Heart right ventricle (tissue), 16 donors: Measurements from ENCODE around the gene ZSWIM3. TPM values are rescaled to one million over a fixed set of nuclear protein-coding genes. Genes with fewer than 3 reads are reported as not detected.
A peak's percentile ranks its signal among the peaks of the same experiment; 100 is the strongest.

Experiments used
- ATAC-seq, 8 donors: fragments of 200-7000 bp; cut with Tn5 transposase; one replicate each; pipeline ENCODE4 v1.9.1; 2020; ENCODE audit warnings: mild to moderate bottlenecking in 8 of 8, moderate library complexity in 8 of 8, moderate number of reproducible peaks in 1 of 8
- DNase-seq, 2 donors: peaks; one replicate each; pipeline ENCODE4 v3.0.0-alpha.2; 2020
- H3K27ac ChIP-seq, 10 donors: fragments of 200-600 bp; sonication (generic) in 2 of 10; one replicate each; pipeline versions ENCODE4 v1.5.0 to v1.8.0; 2020 to 2022; ENCODE audit warnings: mild to moderate bottlenecking in 3 of 10
- H3K27me3 ChIP-seq, 7 donors: fragments of 200-600 bp; one replicate each; pipeline ENCODE4 v1.8.0; 2021 to 2022; ENCODE audit warnings: mild to moderate bottlenecking in 2 of 7
- H3K36me3 ChIP-seq, 9 donors: fragments of 200-600 bp; sonication (generic) in 1 of 9; one replicate each; pipeline versions ENCODE4 v1.5.0 to v1.8.0; 2020 to 2022; ENCODE audit warnings: mild to moderate bottlenecking in 2 of 9
- H3K4me1 ChIP-seq, 9 donors: fragments of 200-600 bp; sonication (generic) in 1 of 9; one replicate each; pipeline versions ENCODE4 v1.5.0 to v1.8.0; 2020 to 2022; ENCODE audit warnings: mild to moderate bottlenecking in 4 of 9
- H3K4me3 ChIP-seq, 10 donors: fragments of 200-600 bp; sonication (generic) in 2 of 10; one replicate each; pipeline versions ENCODE4 v1.5.0 to v1.8.0; 2020 to 2022; ENCODE audit warnings: mild to moderate bottlenecking in 7 of 10, moderate library complexity in 2 of 10
- H3K9me3 ChIP-seq, 11 donors: fragments of 200-600 bp in 10 of 11; sonication (generic) in 2 of 11; one replicate each; pipeline versions ENCODE4 v1.5.0 to v1.8.0; 2013 to 2022; ENCODE audit warnings: mild to moderate bottlenecking in 2 of 11, control low read depth in 1 of 11, moderate library complexity in 1 of 11
- WGBS, 2 donors: extraction: QIAGEN DNeasy Blood & Tissue Kit; methylation state at CpG; one replicate each; pipeline ENCODE4 v1.1.7; 2013; ENCODE audit warnings: inconsistent platforms in 1 of 2; 5-methylcytosine and 5-hydroxymethylcytosine counted together
- intact Hi-C, 10 donors: fragments of 100-400 bp; cut with DNase I; formaldehyde crosslinking; loops; one replicate each; pipeline versions ENCODE4 v1.11.1 to v1.14.2; 2022
- polyA plus RNA-seq, 2 donors: library from polyadenylated mRNA; stranded (reverse); fragments of 200-250 nt; gene quantifications; one replicate each; pipeline ENCODE4 v1.2.3, GENCODE V29; 2013
- total RNA-seq, 10 donors: library from RNA; stranded (reverse); fragmentation: NEBNext Ultra II Directional in 3 of 10; extraction: Animal tissue kit (Norgen Biotek cat#: 25700) in 3 of 10; gene quantifications; one replicate each; pipeline versions ENCODE4 v1.2.1 to v1.2.4, GENCODE V29; 2021 to 2023
- TF ChIP-seq, protein P1 (sequence below), 9 donors: fragments of 200-600 bp; sonication (generic) in 2 of 9; IDR thresholded peaks; one replicate each; pipeline versions ENCODE4 v1.5.0 to v1.8.0; 2021 to 2022; ENCODE audit warnings: antibody characterized with exemption in 9 of 9, mild to moderate bottlenecking in 5 of 9, moderate library complexity in 1 of 9
- donor health status: Arrhythmogenic right ventricular cardiomyopathy.
- donor health status: ischemic (EF 13 %, LVEDD 7.1; RV severe dilation, severe dysfunction).
- donor health status: healthy with polysubstance abuse.
- donor health status: DM: no; HTN: yes; CAD: no.
- donor health status: DM: no; HTN: no; CAD: no.
- donor health status: ischemic (EF 25% LVEDD 6.9; RV normal size, moderate dysfunction).
- donor health status: ischemic (EF 25% LVEDD 5.7; RV mildly dilated, moderate dysfunction).
- donor health status: healthy.
- donor health status: DM: yes; HTN: yes; CAD: no.
- donor health status: Ischemic cardiomyopathy.
- donor health status: ischemic (EF 35%, LVEDD 5.7; RV mildly dilated, moderate dysfunction).
- donor health status: nonischemic (EF 11% LVEDD 7.7; RV severe dilation, severe dysfunction).
- donor health status: DM: yes; HTN: yes; CAD: no.
- donor health status: PGD.
- donor health status: ischemic (EF 29% LVEDD 5.4; RV normal size, mild dysfunction).
- donor health status: nonischemic (EF 23%, LVEDD 6.1; RV moderate dilation, normal function).

Gene ZSWIM3
- total and polyA plus RNA-seq, 12 donors: 1.4 to 2.5 (median 1.9) TPM

DNA sequence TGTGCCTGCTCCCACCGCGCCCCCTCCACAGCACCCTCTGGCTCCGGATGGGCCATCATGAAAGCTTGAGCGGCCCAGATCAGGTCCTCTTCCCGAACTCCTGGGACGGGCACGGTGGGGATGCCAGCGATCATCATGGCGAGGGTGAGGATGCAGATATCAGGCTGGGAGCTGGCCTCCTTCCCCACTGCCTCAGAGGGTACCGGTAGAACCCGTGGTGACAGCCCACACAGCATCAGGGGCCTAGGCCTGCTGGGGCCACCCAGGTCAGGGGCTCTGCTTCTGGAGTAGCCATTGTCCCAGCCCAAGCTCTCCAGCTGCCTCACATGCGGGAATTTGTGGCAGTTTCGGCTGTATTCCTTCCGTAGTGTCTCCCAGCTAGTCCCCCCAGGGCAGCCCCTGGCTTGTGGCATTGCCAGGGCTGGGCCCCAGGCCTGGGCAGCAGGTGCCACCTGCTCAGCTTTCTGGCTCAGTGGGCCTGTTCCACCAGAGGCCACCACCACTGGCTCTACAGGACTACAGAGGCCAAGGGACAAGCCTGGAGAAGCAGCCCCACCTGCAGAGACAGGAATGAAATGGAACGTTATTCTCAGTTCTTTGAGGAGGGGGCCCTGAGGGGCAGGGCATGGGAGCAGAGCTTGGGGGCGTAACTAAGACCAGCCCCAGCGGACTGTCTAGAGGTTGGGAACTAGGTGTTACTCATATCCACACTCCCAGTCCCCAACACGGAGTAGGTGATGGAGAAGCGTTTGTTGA is 29.4 kb downstream of the ZSWIM3 start:
- intact Hi-C loops: loop anchor here in 3 of 10 donors (10.0 kb wide), 3 partner anchors 52 to 78 kb away; partner anchors contain the start of gene SNX21 (in 1 of the 3)
- Histone ChIP-seq H3K27me3 (no peaks in the 10 kb centered on the region), H3K36me3 (peaks cover 0 to 72% (median 14%) of the 10 kb centered on the region in 9 donors), H3K4me3 (no peak overlapping the region), H3K4me1 (peaks cover 6 to 45% (median 38%) of the 10 kb centered on the region in 9 donors), H3K9me3 (no peaks in the 10 kb centered on the region), H3K27ac (no peak overlapping the region)
- 90 to 92% methylated on average over 19 of the region's 19 CpGs for whole genome bisulfite sequencing, 2 donors
- ATAC-seq (no peak), DNase-seq (no peak)
- TF ChIP-seq, protein P1, sequence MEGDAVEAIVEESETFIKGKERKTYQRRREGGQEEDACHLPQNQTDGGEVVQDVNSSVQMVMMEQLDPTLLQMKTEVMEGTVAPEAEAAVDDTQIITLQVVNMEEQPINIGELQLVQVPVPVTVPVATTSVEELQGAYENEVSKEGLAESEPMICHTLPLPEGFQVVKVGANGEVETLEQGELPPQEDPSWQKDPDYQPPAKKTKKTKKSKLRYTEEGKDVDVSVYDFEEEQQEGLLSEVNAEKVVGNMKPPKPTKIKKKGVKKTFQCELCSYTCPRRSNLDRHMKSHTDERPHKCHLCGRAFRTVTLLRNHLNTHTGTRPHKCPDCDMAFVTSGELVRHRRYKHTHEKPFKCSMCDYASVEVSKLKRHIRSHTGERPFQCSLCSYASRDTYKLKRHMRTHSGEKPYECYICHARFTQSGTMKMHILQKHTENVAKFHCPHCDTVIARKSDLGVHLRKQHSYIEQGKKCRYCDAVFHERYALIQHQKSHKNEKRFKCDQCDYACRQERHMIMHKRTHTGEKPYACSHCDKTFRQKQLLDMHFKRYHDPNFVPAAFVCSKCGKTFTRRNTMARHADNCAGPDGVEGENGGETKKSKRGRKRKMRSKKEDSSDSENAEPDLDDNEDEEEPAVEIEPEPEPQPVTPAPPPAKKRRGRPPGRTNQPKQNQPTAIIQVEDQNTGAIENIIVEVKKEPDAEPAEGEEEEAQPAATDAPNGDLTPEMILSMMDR (IDR thresholded peaks at IDR 0.05): no peak

DNA sequence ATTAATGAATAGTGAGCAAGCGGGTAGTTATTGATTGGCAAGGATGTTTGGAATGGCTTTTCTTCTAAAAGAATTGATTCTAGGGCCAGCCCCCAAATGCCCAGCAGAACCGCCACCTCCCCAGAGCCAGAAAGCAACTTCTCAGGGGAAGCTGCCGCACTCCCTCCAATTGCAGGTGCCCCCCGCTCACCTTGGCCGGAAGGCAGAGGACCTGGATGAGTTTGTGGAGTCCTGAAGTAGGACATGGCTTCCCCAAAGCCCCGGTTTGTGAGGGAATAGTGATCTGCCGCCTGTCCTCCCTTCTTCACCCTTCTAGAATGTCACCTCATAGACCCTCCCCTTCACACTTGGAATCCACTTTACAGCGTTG is 29.9 kb downstream of the ZSWIM3 start, which contains the start of gene SPATA25:
Gene SPATA25 (minus strand): TSS at position 277 of the 370 bp plus-strand sequence. CDS start 32 bp downstream, at position 245.
- TF ChIP-seq, protein P1 (IDR thresholded peaks at IDR 0.05): no peak
- Histone ChIP-seq H3K4me3 (no peak within 1 kb of the TSS), H3K4me1 (peaks cover 10 to 45% (median 38%) of the 10 kb centered on the region in 9 donors), H3K27me3 (no peaks in the 10 kb centered on the region), H3K27ac (no peak within 1 kb of the TSS), H3K9me3 (no peaks in the 10 kb centered on the region), H3K36me3 (peaks cover 0 to 67% (median 14%) of the 10 kb centered on the region in 9 donors)
- DNase-seq (no peak), ATAC-seq (no peak)
- intact Hi-C loops: loop anchor here in 3 of 10 donors (10.0 kb wide), 3 partner anchors 53 to 77 kb away; partner anchors contain the start of gene SNX21 (in 1 of the 3)
- WGBS, 2 donors: 94% methylated on average over 8 of the region's 8 CpGs

DNA sequence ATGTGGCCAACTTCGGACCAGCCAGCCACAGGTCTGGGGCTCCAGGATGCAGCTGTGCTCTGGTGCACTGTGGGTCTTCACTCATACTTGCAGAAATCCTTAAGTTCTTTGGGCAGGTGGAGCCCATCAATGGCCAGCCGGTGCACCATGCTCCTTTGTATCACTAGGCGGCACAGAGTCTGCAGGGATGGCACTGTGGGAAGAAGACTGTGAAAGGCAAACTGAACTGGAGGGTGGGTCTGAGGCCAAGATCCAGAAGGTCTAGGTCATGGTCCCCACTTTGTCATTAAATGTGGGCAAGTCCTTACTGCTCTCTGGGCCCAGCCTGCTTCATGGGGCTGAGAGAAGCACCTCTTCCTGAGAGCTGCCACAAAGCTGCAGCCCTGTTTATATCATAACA is 31.3 kb downstream of the ZSWIM3 start:
- H3K4me3 ChIP-seq: no peak overlapping the region
- H3K4me1 ChIP-seq: peaks cover 10 to 58% (median 36%) of the 10 kb centered on the region in 9 donors
- no peak for DNase-seq
- H3K9me3 ChIP-seq: no peaks in the 10 kb centered on the region
- no peak for ATAC-seq
- 81 to 88% methylated on average over 3 of the region's 3 CpGs for WGBS, 2 donors
- intact Hi-C loops: loop anchor here in 3 of 10 donors (10.0 kb wide), 3 partner anchors 54 to 76 kb away; partner anchors contain the start of gene SNX21 (in 1 of the 3)
- TF ChIP-seq, protein P1 (IDR thresholded peaks at IDR 0.05): no peak
- H3K27ac ChIP-seq: no peak overlapping the region
- no peaks in the 10 kb centered on the region for H3K27me3 ChIP-seq
- H3K36me3 ChIP-seq: peaks cover 0 to 67% (median 9%) of the 10 kb centered on the region in 9 donors

DNA sequence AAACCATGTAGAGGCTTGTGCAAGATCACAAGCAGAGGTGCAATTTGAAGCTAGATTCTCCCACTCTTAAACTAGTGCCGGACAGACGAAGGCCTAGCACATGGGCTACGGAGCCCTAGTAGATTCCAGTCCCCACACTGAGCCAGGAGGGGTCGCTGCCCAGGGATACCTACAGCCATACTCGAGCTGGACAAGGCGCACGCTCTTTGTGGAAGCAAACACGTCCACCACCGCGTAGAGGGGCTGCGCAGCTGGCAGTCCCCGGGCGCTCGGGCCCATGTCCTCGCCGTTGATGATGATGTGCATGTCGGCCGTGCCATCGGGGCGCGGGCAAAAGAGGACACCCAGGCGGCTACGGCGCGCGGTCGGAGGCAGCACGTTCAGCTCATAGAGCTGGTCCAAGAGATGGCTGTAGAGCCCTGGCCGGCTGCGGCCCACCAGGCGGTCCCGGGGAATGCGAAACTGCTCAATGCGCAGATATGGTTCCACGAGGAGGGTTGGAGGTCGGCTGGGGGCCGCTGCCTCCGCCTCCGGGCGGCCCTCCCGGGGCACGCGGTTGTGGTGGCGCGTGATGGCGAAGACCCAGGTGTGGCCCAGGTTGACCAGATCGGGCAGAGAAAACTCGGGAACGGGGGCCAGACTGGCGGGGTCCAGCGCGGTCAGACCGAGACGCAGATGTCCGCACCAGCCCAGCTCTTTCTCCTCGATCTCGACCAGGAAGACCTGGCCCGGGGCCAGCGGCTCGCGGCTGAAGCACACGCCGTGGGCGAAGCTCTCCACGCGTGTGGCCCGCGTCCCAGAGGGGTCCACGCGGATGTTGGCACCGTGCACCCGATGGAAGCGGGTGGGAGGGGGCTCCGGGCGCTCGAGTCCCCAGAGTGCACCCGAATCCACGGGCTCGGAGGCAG is 32.9 kb downstream of the ZSWIM3 start:
- peak overlapping the region; percentile 78 to 97 (median 92) for H3K27ac ChIP-seq
- TF ChIP-seq, protein P1 (IDR thresholded peaks at IDR 0.05): peak; percentile 50 to 86 (median 72)
- intact Hi-C loops: loop anchor here in 6 of 10 donors (2.0 to 10.0 kb wide), 5 partner anchors 20 to 80 kb away; partner anchors contain the start of gene PCIF1 (in 5 of the 6)
- ATAC-seq: peak; percentile 73 to 88 (median 82)
- peaks cover 10 to 49% (median 30%) of the 10 kb centered on the region in 9 donors for H3K4me1 ChIP-seq
- DNase-seq: peak; percentile 81 to 87
- H3K9me3 ChIP-seq: no peaks in the 10 kb centered on the region
- 1% methylated on average over 79 of the region's 79 CpGs for WGBS, 2 donors
- H3K4me3 ChIP-seq: peak overlapping the region; percentile 69 to 88 (median 74)
- H3K36me3 ChIP-seq: peaks cover 0 to 67% (median 24%) of the 10 kb centered on the region in 9 donors
- no peaks in the 10 kb centered on the region for H3K27me3 ChIP-seq
